IMR-90 (cell line): ENCODE measurements around the gene TSHZ1. TPM values are rescaled to one million over a fixed set of nuclear protein-coding genes. Genes with fewer than 3 reads are reported as not detected.

Experiments used
- ATAC-seq: fragments of 200-7000 bp; cut with Tn5 transposase; 2 replicates; pipeline ENCODE4 v1.9.1; 2020; ENCODE audit warnings: low read depth, mild to moderate bottlenecking, moderate library complexity
- BruUV-seq: library from RNA; stranded (reverse); fragments of 400-500 nt; replicated peaks from 2 replicates; lab custom pipeline; 2021; lab: Mats Ljungman, UMichigan
- CTCF ChIA-PET: fragments of 300-600 bp; formaldehyde crosslinking; extraction: SDS; loops from one replicate; lab custom pipeline; 2021; ENCODE audit warnings: antibody characterized with exemption; lab: Yijun Ruan, JAX
- POLR2A ChIA-PET: fragments of 300-600 bp; sonication (Branson Sonifier 250); formaldehyde crosslinking; loops from one replicate; lab custom pipeline; 2022; ENCODE audit warnings: antibody characterized with exemption; ENCODE audit not compliant: unreplicated experiment; lab: Charles Lee
- DNase-seq: peaks from one replicate; pipeline ENCODE4 v3.0.0; 2013
- H2AFZ ChIP-seq: replicated peaks from 2 replicates; pipeline ENCODE3; 2013; ENCODE audit warnings: low read length, mild to moderate bottlenecking; ENCODE audit not compliant: poor library complexity
- H2AK5ac ChIP-seq: 2 replicates; pipeline ENCODE4 v1.6.1; 2013; ENCODE audit warnings: low read depth, low read length, inconsistent platforms
- H2AK9ac ChIP-seq: replicated peaks from 2 replicates; pipeline ENCODE3; 2013; ENCODE audit warnings: mild to moderate bottlenecking, low read depth, low read length, moderate library complexity; ENCODE audit not compliant: poor library complexity
- H2BK120ac ChIP-seq: 2 replicates; pipeline ENCODE4 v1.6.1; 2013; ENCODE audit warnings: low read depth, low read length, inconsistent platforms
- H2BK15ac ChIP-seq: 3 replicates; pipeline ENCODE4 v1.6.1; 2013; ENCODE audit warnings: low read depth, low read length, inconsistent platforms
- H2BK20ac ChIP-seq: 2 replicates; pipeline ENCODE4 v1.6.1; 2013; ENCODE audit warnings: low read depth, mild to moderate bottlenecking, inconsistent platforms, low read length, moderate library complexity
- H2BK5ac ChIP-seq: 2 replicates; pipeline ENCODE4 v1.6.1; 2013; ENCODE audit warnings: mild to moderate bottlenecking, low read depth, low read length, inconsistent platforms; ENCODE audit not compliant: poor library complexity, severe bottlenecking
- H3K14ac ChIP-seq: replicated peaks from 2 replicates; pipeline ENCODE4 v1.6.1; 2013; ENCODE audit warnings: low read depth, low read length, inconsistent platforms
- H3K18ac ChIP-seq: 2 replicates; pipeline ENCODE4 v1.6.1; 2013; ENCODE audit warnings: low read depth, low read length, control low read depth
- H3K23ac ChIP-seq: 2 replicates; pipeline ENCODE4 v1.6.1; 2013; ENCODE audit warnings: low read depth, low read length, inconsistent platforms
- H3K27ac ChIP-seq: 2 replicates; pipeline ENCODE4 v1.5.1; 2013; ENCODE audit warnings: mild to moderate bottlenecking, control low read depth, low read length; ENCODE audit not compliant: insufficient read depth
- H3K27me3 ChIP-seq: 2 replicates; pipeline ENCODE4 v1.6.1; 2013; ENCODE audit warnings: low read length; ENCODE audit not compliant: control insufficient read depth, insufficient read depth
- H3K36me3 ChIP-seq: 2 replicates; pipeline ENCODE4 v1.6.1; 2013; ENCODE audit warnings: low read length, mixed read lengths; ENCODE audit not compliant: control insufficient read depth, insufficient read depth
- H3K4ac ChIP-seq: 2 replicates; pipeline ENCODE4 v1.6.1; 2013; ENCODE audit warnings: low read depth, low read length, inconsistent platforms
- H3K4me1 ChIP-seq: 2 replicates; pipeline ENCODE4 v1.6.1; 2013; ENCODE audit warnings: low read length, mixed read lengths; ENCODE audit not compliant: control insufficient read depth, insufficient read depth
- H3K4me2 ChIP-seq: 2 replicates; pipeline ENCODE4 v1.6.1; 2013; ENCODE audit warnings: low read depth, mild to moderate bottlenecking, control low read depth, low read length, moderate library complexity
- H3K4me3 ChIP-seq: 2 replicates; pipeline ENCODE4 v1.5.1; 2013; ENCODE audit warnings: low read depth, mild to moderate bottlenecking, control low read depth, low read length, moderate library complexity; ENCODE audit not compliant: insufficient read depth
- H3K56ac ChIP-seq: 2 replicates; pipeline ENCODE4 v1.6.1; 2013; ENCODE audit warnings: low read length, inconsistent platforms; ENCODE audit not compliant: insufficient read depth; ENCODE audit errors: extremely low read depth
- H3K79me1 ChIP-seq, 2 experiments: 2 replicates each; pipeline ENCODE4 v1.6.1; 2013; ENCODE audit warnings: low read length in 2 of 2, inconsistent platforms in 1 of 2, low read depth in 1 of 2
- H3K9ac ChIP-seq: 2 replicates; pipeline ENCODE4 v1.6.1; 2013; ENCODE audit warnings: low read depth, low read length, control low read depth
- H3K9me1 ChIP-seq: 2 replicates; pipeline ENCODE4 v1.6.1; 2013; ENCODE audit warnings: low read length, inconsistent platforms; ENCODE audit not compliant: insufficient read depth
- H3K9me3 ChIP-seq: 2 replicates; pipeline ENCODE4 v1.6.1; 2013; ENCODE audit warnings: low read length; ENCODE audit not compliant: control insufficient read depth, insufficient read depth
- H4K20me1 ChIP-seq: 2 replicates; pipeline ENCODE4 v1.6.1; 2013; ENCODE audit warnings: low read length, inconsistent platforms; ENCODE audit not compliant: insufficient read depth
- H4K5ac ChIP-seq: 2 replicates; pipeline ENCODE4 v1.6.1; 2013; ENCODE audit warnings: mild to moderate bottlenecking, low read depth, low read length, control low read depth
- H4K8ac ChIP-seq, 2 experiments: 2 replicates each; pipeline ENCODE4 v1.6.1; 2013; ENCODE audit warnings: low read depth in 2 of 2, low read length in 2 of 2, control low read depth in 1 of 2, inconsistent platforms in 1 of 2
- H4K91ac ChIP-seq: 2 replicates; pipeline ENCODE4 v1.6.1; 2013; ENCODE audit warnings: low read depth, low read length, inconsistent platforms; ENCODE audit not compliant: insufficient read depth
- ELK1 ChIP-seq: fragments of 150-350 bp; IDR thresholded peaks from 2 replicates; pipeline ENCODE4 v1.6.1; 2016; ENCODE audit warnings: low read depth, mild to moderate bottlenecking, low read length, moderate library complexity, borderline replicate concordance
- MAFK ChIP-seq: IDR thresholded peaks from 2 replicates; pipeline ENCODE4 v1.6.1; 2012; ENCODE audit warnings: low read depth, low read length, improper control_type of control experiment
- RAD21 ChIP-seq: IDR thresholded peaks from 2 replicates; pipeline ENCODE4 v1.6.1; 2012; ENCODE audit warnings: low read length, improper control_type of control experiment
- USF2 ChIP-seq: fragments of 150-350 bp; IDR thresholded peaks from 2 replicates; pipeline ENCODE4 v1.6.1; 2017; ENCODE audit warnings: mild to moderate bottlenecking, antibody characterized with exemption, low read length, low read depth
- WGBS, 2 experiments: methylation state at CpG; one replicate each; pipeline versions ENCODE4 v1.1.5 to v1.1.7; 2013; ENCODE audit warnings: missing lambda C conversion rate in 2 of 2; ENCODE audit not compliant: insufficient read length in 1 of 2; ENCODE audit errors: extremely low coverage in 2 of 2; 5-methylcytosine and 5-hydroxymethylcytosine counted together
- dilution Hi-C: fragments of 300-500 bp; cut with HindIII; formaldehyde crosslinking; loops from one replicate; pipeline ENCODE4 v1.14.3; 2018; ENCODE audit warnings: low sequenced_read_pairs; ENCODE audit not compliant: unreplicated experiment
- in situ Hi-C: fragments of 300-500 bp; cut with MboI; formaldehyde crosslinking; loops from 3 replicates; pipeline ENCODE4 v1.14.3; 2019; ENCODE audit warnings: low sequenced_read_pairs, inconsistent platforms, mixed read lengths
- intact Hi-C: fragments of 100-400 bp; cut with micrococcal nuclease; formaldehyde crosslinking; loops from 2 replicates; pipeline ENCODE4 v1.10.0; 2022
- polyA plus RNA-seq, 3 experiments: library from polyadenylated mRNA; depleted of rRNA; stranded (reverse); fragments of >200 nt; gene quantifications; 2 replicates each; pipeline ENCODE4 v1.2.3, GENCODE V29; 2012; ENCODE audit warnings: low replicate concordance in 1 of 3
- total RNA-seq: library from RNA; depleted of rRNA; stranded (reverse); fragments of >200 nt; gene quantifications from 2 replicates; pipeline ENCODE4 v1.2.3, GENCODE V29; 2012

Gene TSHZ1
- total and polyA plus RNA-seq, 2 of the 4 experiments (the other 2 are of a cell fraction), result 7.1 to 10.0 TPM

- Histone ChIP-seq H3K9me1 (peaks cover 4% of the 10 kb centered on the region; the same call in 1 of the 2 replicates), H3K36me3 (no peaks in the 10 kb centered on the region), H3K9ac (no peak overlapping the region), H3K18ac (no peak overlapping the region), H3K56ac (no peak overlapping the region), H3K23ac (peak overlapping the region; percentile 31; the same call in 1 of the 2 replicates), H3K9me3 (no peaks in the 10 kb centered on the region), H3K4me1 (peaks cover 9% of the 10 kb centered on the region), H4K20me1 (peaks cover 4% of the 10 kb centered on the region; the same call in 1 of the 2 replicates), H3K4me3 (no peak overlapping the region), H2AK9ac (no peak overlapping the region), H2BK20ac (no peak overlapping the region; the same call in 1 of the 2 replicates), H3K79me1 (peaks cover 23 to 55% of the 10 kb centered on the region in 2 experiments), H4K5ac (peak overlapping the region; percentile 56), H3K14ac (no peak overlapping the region), H4K91ac (no peak overlapping the region), H2BK15ac (no peak overlapping the region), H3K4me2 (peak overlapping the region; percentile 64), H3K27me3 (no peaks in the 10 kb centered on the region), H4K8ac (no peak overlapping the region; a peak in 1 of 4 replicates), H2AK5ac (no peak overlapping the region), H2BK5ac (no peak overlapping the region), H2AFZ (no peak overlapping the region), H3K4ac (peak overlapping the region; percentile 25; the same call in 1 of the 2 replicates), H2BK120ac (no peak overlapping the region), H3K27ac (no peak overlapping the region)
- ChIA-PET POLR2A (no interaction called here), CTCF (interaction anchor here (0.5 kb wide), 1 partner anchor 558 kb away, joined by 8 read pairs; no protein-coding TSS in a partner anchor)
- intact Hi-C loops, result no loop called here
- in situ Hi-C loops, result loop anchor here (25.0 kb wide), 1 partner anchor 1146 kb away; no protein-coding TSS in a partner anchor
- ATAC-seq (no peak), DNase-seq (peak; percentile 20)
- TF ChIP-seq USF2 (no peak), ELK1 (no peak), RAD21 (no peak), MAFK (no peak)
- WGBS, 2 experiments, result 67% methylated on average over 3 of the region's 7 CpGs; no CpG with 5 or more reads in 1 of the 2 experiments
- BruUV-seq, result no TSS peak
- dilution Hi-C loops, result no loop called here
Measured at GRCh38 chr18:75216212-75216910, 5.8 kb downstream of the TSHZ1 start.
